SJSA1 (cell line): Measurements from ENCODE around the gene SERPINA4. TPM values are rescaled to one million over a fixed set of nuclear protein-coding genes. Genes with fewer than 3 reads are reported as not detected.

ENCODE experiments used
- DNase-seq, 2 experiments: peaks; one replicate each; pipeline ENCODE4 v3.0.0-alpha.2; 2015 to 2020; ENCODE audit warnings: low spot score in 2 of 2, low read depth in 1 of 2
- H3K27ac ChIP-seq: fragments of 250-450 bp; sonication (Bioruptor Pico); 2 replicates; pipeline ENCODE4 v1.5.1; 2020; ENCODE audit warnings: mild to moderate bottlenecking, moderate library complexity
- H3K27me3 ChIP-seq: fragments of 250-450 bp; sonication (Bioruptor Pico); replicated peaks from 2 replicates; pipeline ENCODE4 v1.5.1; 2020; ENCODE audit warnings: mild to moderate bottlenecking, moderate library complexity
- H3K36me3 ChIP-seq: fragments of 250-450 bp; sonication (Bioruptor Pico); 2 replicates; pipeline ENCODE4 v1.5.1; 2020; ENCODE audit warnings: mild to moderate bottlenecking
- H3K4me1 ChIP-seq: fragments of 250-450 bp; sonication (Bioruptor Pico); replicated peaks from 2 replicates; pipeline ENCODE4 v1.6.1; 2021; ENCODE audit warnings: mild to moderate bottlenecking
- H3K4me3 ChIP-seq: fragments of 250-450 bp; sonication (Bioruptor Pico); 2 replicates; pipeline ENCODE4 v1.5.1; 2020; ENCODE audit warnings: mild to moderate bottlenecking
- H3K9me3 ChIP-seq: fragments of 250-450 bp; sonication (Bioruptor Pico); replicated peaks from 2 replicates; pipeline ENCODE4 v1.5.1; 2020; ENCODE audit warnings: mild to moderate bottlenecking
- total RNA-seq: library from RNA; depleted of rRNA; stranded (reverse); fragments of >200 nt; shearing (Covaris generic); gene quantifications from 2 replicates; pipeline ENCODE4 v1.2.3, GENCODE V29; 2014; rRNA removed

Gene SERPINA4
- total RNA-seq: not detected in 2 replicates

GRCh38 chr14:94560751-94561655 lies at the start of gene SERPINA4:
SERPINA4 (plus strand) TSS chr14:94561442; CDS start chr14:94563483, 2,041 bp downstream.
- H3K27me3 ChIP-seq: no peaks in the 10 kb centered on the region
- H3K4me1 ChIP-seq: no peaks in the 10 kb centered on the region
- H3K27ac ChIP-seq: no peak within 1 kb of the TSS
- H3K9me3 ChIP-seq: no peaks in the 10 kb centered on the region
- H3K4me3 ChIP-seq: no peak within 1 kb of the TSS
- DNase-seq: peak in 1 of 2 experiments; percentile 22
- no peaks in the 10 kb centered on the region for H3K36me3 ChIP-seq

GRCh38 chr14:94514351-94514750 lies 46.9 kb upstream of the SERPINA4 start:
- Histone ChIP-seq H3K36me3 (no peaks in the 10 kb centered on the region), H3K4me3 (no peak overlapping the region), H3K4me1 (no peaks in the 10 kb centered on the region), H3K9me3 (no peaks in the 10 kb centered on the region), H3K27me3 (no peaks in the 10 kb centered on the region), H3K27ac (no peak overlapping the region)
- no peak for DNase-seq

- H3K36me3 ChIP-seq: no peaks in the 10 kb centered on the region
- H3K9me3 ChIP-seq: no peaks in the 10 kb centered on the region
- H3K4me3 ChIP-seq: no peak overlapping the region
- no peak overlapping the region for H3K27ac ChIP-seq
- no peak for DNase-seq
- no peaks in the 10 kb centered on the region for H3K4me1 ChIP-seq
- no peaks in the 10 kb centered on the region for H3K27me3 ChIP-seq
These were observed 45.8 kb upstream of the SERPINA4 start for GRCh38 chr14:94515426-94515825.

GRCh38 chr14:94515856-94516255 lies 45.4 kb upstream of the SERPINA4 start:
- no peak for DNase-seq
- H3K27me3 ChIP-seq: no peaks in the 10 kb centered on the region
- no peaks in the 10 kb centered on the region for H3K4me1 ChIP-seq
- H3K4me3 ChIP-seq: no peak overlapping the region
- H3K36me3 ChIP-seq: no peaks in the 10 kb centered on the region
- no peak overlapping the region for H3K27ac ChIP-seq
- H3K9me3 ChIP-seq: no peaks in the 10 kb centered on the region

GRCh38 chr14:94517248-94517640 lies 44.0 kb upstream of the SERPINA4 start:
- no peaks in the 10 kb centered on the region for H3K9me3 ChIP-seq
- no peaks in the 10 kb centered on the region for H3K27me3 ChIP-seq
- no peak overlapping the region for H3K27ac ChIP-seq
- H3K4me1 ChIP-seq: no peaks in the 10 kb centered on the region
- DNase-seq: no peak
- no peaks in the 10 kb centered on the region for H3K36me3 ChIP-seq
- H3K4me3 ChIP-seq: no peak overlapping the region

- Histone ChIP-seq H3K36me3 (no peaks in the 10 kb centered on the region), H3K4me1 (no peaks in the 10 kb centered on the region), H3K4me3 (no peak overlapping the region), H3K27me3 (no peaks in the 10 kb centered on the region), H3K27ac (no peak overlapping the region), H3K9me3 (no peaks in the 10 kb centered on the region)
- no peak for DNase-seq
These were observed 43.5 kb upstream of the SERPINA4 start for GRCh38 chr14:94517641-94518257.

- Histone ChIP-seq H3K27me3 (no peaks in the 10 kb centered on the region), H3K36me3 (no peaks in the 10 kb centered on the region), H3K27ac (no peak overlapping the region), H3K9me3 (no peaks in the 10 kb centered on the region), H3K4me3 (no peak overlapping the region), H3K4me1 (no peaks in the 10 kb centered on the region)
- no peak for DNase-seq
These were observed 39.7 kb upstream of the SERPINA4 start for GRCh38 chr14:94521375-94522114.

- H3K36me3 ChIP-seq: no peaks in the 10 kb centered on the region
- H3K27me3 ChIP-seq: no peaks in the 10 kb centered on the region
- no peaks in the 10 kb centered on the region for H3K9me3 ChIP-seq
- no peak for DNase-seq
- no peak overlapping the region for H3K27ac ChIP-seq
- no peak overlapping the region for H3K4me3 ChIP-seq
- no peaks in the 10 kb centered on the region for H3K4me1 ChIP-seq
These were observed 39.0 kb upstream of the SERPINA4 start for GRCh38 chr14:94522115-94522724.

- no peaks in the 10 kb centered on the region for H3K9me3 ChIP-seq
- no peaks in the 10 kb centered on the region for H3K4me1 ChIP-seq
- H3K27ac ChIP-seq: no peak overlapping the region
- no peak for DNase-seq
- no peak overlapping the region for H3K4me3 ChIP-seq
- H3K27me3 ChIP-seq: no peaks in the 10 kb centered on the region
- H3K36me3 ChIP-seq: no peaks in the 10 kb centered on the region
These were observed 38.0 kb upstream of the SERPINA4 start for GRCh38 chr14:94523265-94523664.

GRCh38 chr14:94524093-94524492 lies 37.1 kb upstream of the SERPINA4 start:
- H3K27ac ChIP-seq: no peak overlapping the region
- no peaks in the 10 kb centered on the region for H3K36me3 ChIP-seq
- no peaks in the 10 kb centered on the region for H3K9me3 ChIP-seq
- no peaks in the 10 kb centered on the region for H3K4me1 ChIP-seq
- no peaks in the 10 kb centered on the region for H3K27me3 ChIP-seq
- no peak for DNase-seq
- no peak overlapping the region for H3K4me3 ChIP-seq

- H3K27me3 ChIP-seq: no peaks in the 10 kb centered on the region
- no peak for DNase-seq
- no peak overlapping the region for H3K4me3 ChIP-seq
These were observed 30.1 kb upstream of the SERPINA4 start for GRCh38 chr14:94531187-94531586.

GRCh38 chr14:94532447-94532846 lies 28.8 kb upstream of the SERPINA4 start:
- H3K27ac ChIP-seq: no peak overlapping the region
- H3K4me1 ChIP-seq: peaks cover 9% of the 10 kb centered on the region
- no peak overlapping the region for H3K4me3 ChIP-seq
- DNase-seq: peak in 1 of 2 experiments; percentile 19
- no peaks in the 10 kb centered on the region for H3K36me3 ChIP-seq
- no peaks in the 10 kb centered on the region for H3K9me3 ChIP-seq
- no peaks in the 10 kb centered on the region for H3K27me3 ChIP-seq

More at GRCh38 chr14:94531187-94531586, 30.1 kb upstream of the SERPINA4 start:
- no peak overlapping the region for H3K27ac ChIP-seq
- no peaks in the 10 kb centered on the region for H3K9me3 ChIP-seq
- peaks cover 9% of the 10 kb centered on the region for H3K4me1 ChIP-seq
- no peaks in the 10 kb centered on the region for H3K36me3 ChIP-seq

GRCh38 chr14:94535506-94535905 lies 25.7 kb upstream of the SERPINA4 start:
- no peak for DNase-seq
- Histone ChIP-seq H3K9me3 (no peaks in the 10 kb centered on the region), H3K27ac (no peak overlapping the region), H3K36me3 (no peaks in the 10 kb centered on the region), H3K27me3 (no peaks in the 10 kb centered on the region), H3K4me1 (peaks cover 9% of the 10 kb centered on the region), H3K4me3 (no peak overlapping the region)
